DOHH2 (cell line): Measurements from ENCODE around the gene ATP2A3.

Experiments
- H3F3A ChIP-seq: fragments of 200-600 bp; sonication (generic), shearing (Covaris generic); 2 replicates; pipeline ENCODE4 v1.6.0; 2016; ENCODE audit warnings: antibody characterized with exemption, mild to moderate bottlenecking; ENCODE audit not compliant: control insufficient read depth, insufficient read depth
- H3K27ac ChIP-seq: fragments of 200-600 bp; sonication (generic); 2 replicates; pipeline ENCODE4 v1.5.1; 2014; ENCODE audit warnings: low read depth, mild to moderate bottlenecking, low read length, moderate library complexity
- H3K27me3 ChIP-seq: fragments of 200-600 bp; sonication (generic); 2 replicates; pipeline ENCODE4 v1.6.1; 2014; ENCODE audit warnings: mild to moderate bottlenecking, low read length, mixed read lengths; ENCODE audit not compliant: control insufficient read depth
- H3K36me3 ChIP-seq: fragments of 200-600 bp; sonication (generic); 2 replicates; pipeline ENCODE4 v1.6.1; 2014; ENCODE audit warnings: mild to moderate bottlenecking, low read length, moderate library complexity, mixed read lengths; ENCODE audit not compliant: control insufficient read depth
- H3K4me1 ChIP-seq: fragments of 200-600 bp; sonication (generic); 2 replicates; pipeline ENCODE4 v1.6.1; 2014; ENCODE audit warnings: mild to moderate bottlenecking, low read length, mixed read lengths; ENCODE audit not compliant: control insufficient read depth
- H3K4me2 ChIP-seq: fragments of 200-600 bp; sonication (generic); 2 replicates; pipeline ENCODE4 v1.6.0; 2014; ENCODE audit warnings: mild to moderate bottlenecking, low read length, moderate library complexity
- H3K4me3 ChIP-seq: fragments of 200-600 bp; sonication (generic); 2 replicates; pipeline ENCODE4 v1.5.1; 2014; ENCODE audit warnings: mild to moderate bottlenecking, low read length, mixed read lengths
- H3K79me2 ChIP-seq: fragments of 200-600 bp; sonication (generic); 2 replicates; pipeline ENCODE4 v1.6.1; 2014; ENCODE audit warnings: mild to moderate bottlenecking, low read length, mixed read lengths; ENCODE audit not compliant: control insufficient read depth
- H3K9me2 ChIP-seq: fragments of 200-600 bp; sonication (generic); replicated peaks from 2 replicates; pipeline ENCODE4 v1.6.1; 2014; ENCODE audit warnings: mild to moderate bottlenecking, low read length, mixed read lengths; ENCODE audit not compliant: control insufficient read depth
- H3K9me3 ChIP-seq: fragments of 200-600 bp; sonication (generic); 2 replicates; pipeline ENCODE4 v1.6.1; 2014; ENCODE audit warnings: antibody characterized with exemption, low read length, mixed read lengths; ENCODE audit not compliant: control insufficient read depth, insufficient read depth
- H4K20me1 ChIP-seq: fragments of 200-600 bp; sonication (generic); 2 replicates; pipeline ENCODE4 v1.6.0; 2014; ENCODE audit warnings: low read depth, mild to moderate bottlenecking, antibody characterized with exemption, low read length, moderate library complexity; ENCODE audit not compliant: control insufficient read depth, insufficient read depth
- EZH2phosphoT487 ChIP-seq: fragments of 200-600 bp; sonication (generic); IDR thresholded peaks from 2 replicates; pipeline ENCODE4 v1.6.1; 2017; ENCODE audit warnings: borderline replicate concordance, mild to moderate bottlenecking, antibody characterized with exemption, low read length, moderate library complexity, mixed read lengths
- TF ChIP-seq, protein P1 (sequence below): fragments of 200-600 bp; sonication (generic); IDR thresholded peaks from one replicate; pipeline ENCODE4 v1.5.1; 2014; ENCODE audit warnings: antibody characterized with exemption, mild to moderate bottlenecking, low read depth, low read length; ENCODE audit not compliant: poor library complexity, severe bottlenecking

Gene ATP2A3

DNA sequence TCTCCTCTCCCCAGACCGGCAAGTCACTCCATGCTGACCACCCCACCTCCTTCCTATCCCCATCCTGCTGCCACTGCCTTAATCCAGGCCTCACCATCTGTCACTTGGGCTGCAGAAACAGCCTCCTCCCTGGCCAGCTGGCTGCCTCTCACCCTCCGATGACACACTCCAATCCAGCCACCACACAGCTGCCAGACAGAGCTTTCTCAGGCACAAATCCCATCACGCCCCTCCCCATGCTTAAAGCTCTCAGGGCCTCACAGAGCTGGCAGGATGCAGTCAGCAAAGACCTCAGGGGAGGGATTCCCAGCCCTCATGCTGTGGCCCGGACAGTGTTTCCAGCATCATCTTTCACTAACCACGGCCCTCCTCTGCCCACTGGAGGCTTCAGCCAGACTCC lies 85.1 kb downstream of the ATP2A3 start:
- Histone ChIP-seq H3K27me3 (no peaks in the 10 kb centered on the region), H3K9me3 (no peaks in the 10 kb centered on the region), H3F3A (no peaks in the 10 kb centered on the region), H3K9me2 (no peaks in the 10 kb centered on the region), H3K4me1 (no peaks in the 10 kb centered on the region), H3K27ac (no peak overlapping the region), H3K79me2 (no peaks in the 10 kb centered on the region), H3K4me3 (no peak overlapping the region), H4K20me1 (no peaks in the 10 kb centered on the region), H3K4me2 (no peak overlapping the region), H3K36me3 (no peaks in the 10 kb centered on the region)
- TF ChIP-seq EZH2phosphoT487, result no peak
- TF ChIP-seq, protein P1, sequence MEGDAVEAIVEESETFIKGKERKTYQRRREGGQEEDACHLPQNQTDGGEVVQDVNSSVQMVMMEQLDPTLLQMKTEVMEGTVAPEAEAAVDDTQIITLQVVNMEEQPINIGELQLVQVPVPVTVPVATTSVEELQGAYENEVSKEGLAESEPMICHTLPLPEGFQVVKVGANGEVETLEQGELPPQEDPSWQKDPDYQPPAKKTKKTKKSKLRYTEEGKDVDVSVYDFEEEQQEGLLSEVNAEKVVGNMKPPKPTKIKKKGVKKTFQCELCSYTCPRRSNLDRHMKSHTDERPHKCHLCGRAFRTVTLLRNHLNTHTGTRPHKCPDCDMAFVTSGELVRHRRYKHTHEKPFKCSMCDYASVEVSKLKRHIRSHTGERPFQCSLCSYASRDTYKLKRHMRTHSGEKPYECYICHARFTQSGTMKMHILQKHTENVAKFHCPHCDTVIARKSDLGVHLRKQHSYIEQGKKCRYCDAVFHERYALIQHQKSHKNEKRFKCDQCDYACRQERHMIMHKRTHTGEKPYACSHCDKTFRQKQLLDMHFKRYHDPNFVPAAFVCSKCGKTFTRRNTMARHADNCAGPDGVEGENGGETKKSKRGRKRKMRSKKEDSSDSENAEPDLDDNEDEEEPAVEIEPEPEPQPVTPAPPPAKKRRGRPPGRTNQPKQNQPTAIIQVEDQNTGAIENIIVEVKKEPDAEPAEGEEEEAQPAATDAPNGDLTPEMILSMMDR, result no peak

DNA sequence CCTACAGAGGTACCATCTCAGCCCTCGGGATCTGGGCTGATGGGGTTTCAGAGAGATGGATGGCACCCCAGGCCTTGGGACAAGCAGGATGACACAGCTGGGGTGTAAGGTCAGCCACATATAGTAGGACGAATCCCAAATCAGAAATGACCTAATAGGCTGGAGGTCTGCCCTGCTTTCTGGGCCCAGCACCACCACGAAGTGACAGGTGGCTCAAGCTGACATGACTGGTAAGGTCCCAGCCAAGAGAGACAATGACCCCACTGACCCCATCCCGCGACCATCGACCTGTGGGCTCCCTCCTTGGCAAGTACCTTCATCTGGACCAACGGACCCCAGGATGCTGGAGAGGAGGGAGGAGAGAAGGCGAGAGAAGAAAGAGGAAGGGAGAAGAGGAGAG lies 87.0 kb downstream of the ATP2A3 start:
- no peak for TF ChIP-seq EZH2phosphoT487
- TF ChIP-seq, protein P1, result no peak
- no peaks in the 10 kb centered on the region for H3K27me3 ChIP-seq
- H3K9me2 ChIP-seq, result no peaks in the 10 kb centered on the region
- H3F3A ChIP-seq, result no peaks in the 10 kb centered on the region
- H3K4me2 ChIP-seq, result no peak overlapping the region
- no peak overlapping the region for H3K27ac ChIP-seq
- H3K4me3 ChIP-seq, result no peak overlapping the region
- H3K4me1 ChIP-seq, result no peaks in the 10 kb centered on the region
- no peaks in the 10 kb centered on the region for H3K9me3 ChIP-seq
- no peaks in the 10 kb centered on the region for H4K20me1 ChIP-seq
- H3K79me2 ChIP-seq, result no peaks in the 10 kb centered on the region
- no peaks in the 10 kb centered on the region for H3K36me3 ChIP-seq

DNA sequence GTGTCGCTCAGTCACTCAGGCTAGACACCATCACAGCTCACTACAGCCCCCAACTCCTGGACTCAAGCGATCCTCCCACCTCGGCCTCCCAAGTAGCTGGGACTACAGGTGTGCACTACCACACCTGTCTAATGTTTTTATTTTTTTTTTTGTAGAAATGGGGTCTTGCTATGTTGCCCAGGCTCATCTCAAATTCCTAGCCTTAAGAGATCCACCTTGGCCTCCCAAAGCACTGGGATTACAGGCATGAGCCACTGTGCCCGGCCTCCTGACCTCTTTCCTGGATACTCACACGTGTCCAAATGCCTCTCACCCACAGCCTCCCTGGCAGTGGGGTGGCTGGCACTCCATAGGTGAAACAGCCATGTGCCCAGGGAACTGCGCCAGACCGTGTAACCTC lies 88.9 kb downstream of the ATP2A3 start:
- H3K4me3 ChIP-seq, result no peak overlapping the region
- no peak overlapping the region for H3K27ac ChIP-seq
- no peaks in the 10 kb centered on the region for H3K27me3 ChIP-seq
- TF ChIP-seq, protein P1, result no peak
- no peak for TF ChIP-seq EZH2phosphoT487
- no peaks in the 10 kb centered on the region for H3K79me2 ChIP-seq
- no peaks in the 10 kb centered on the region for H3F3A ChIP-seq
- H4K20me1 ChIP-seq, result no peaks in the 10 kb centered on the region
- no peak overlapping the region for H3K4me2 ChIP-seq
- no peaks in the 10 kb centered on the region for H3K9me3 ChIP-seq
- no peaks in the 10 kb centered on the region for H3K9me2 ChIP-seq
- no peaks in the 10 kb centered on the region for H3K4me1 ChIP-seq
- no peaks in the 10 kb centered on the region for H3K36me3 ChIP-seq
